ENCODE data around the gene CD4. TPM values are rescaled to one million over a fixed set of nuclear protein-coding genes. Genes with fewer than 3 reads are reported as not detected.
"Not testable (repeated sequence)": the region's sequence is repeated elsewhere in the genome, so short reads cannot be mapped to it uniquely, and the experiment has no call there.

CD4 gene
- total RNA-seq = 1 to 10 TPM in 3 of 4 donors, under 1 TPM in 1; 1.00 to 7.9 (median 2.8) TPM

- peaks cover 0 to 14% (median 3%) of the 10 kb centered on the region in 4 donors for H3K4me1 ChIP-seq
- peak within 1 kb of the TSS; percentile 59 to 79 (median 74) for H3K27ac ChIP-seq
- no peaks in the 10 kb centered on the region for H3K27me3 ChIP-seq
- H3K36me3 ChIP-seq = no peaks in the 10 kb centered on the region
- WGBS, 2 donors (ENCODE audit: low coverage in 1 of 2) = 66% methylated on average over 18 of the region's 18 CpGs; no CpG with 5 or more reads in 1 of the 2 donors
- H3K9me3 ChIP-seq = no peaks in the 10 kb centered on the region
- in situ Hi-C loops (cut with MboI; ENCODE audit: low pct_ligation_motif_present in 1 of 4, low pct_unique_long_range_greater_than_20kb in 1 of 4, low sequenced_read_pairs in 3 of 4) (no loop called here), intact Hi-C loops (cut with DNase I; ENCODE audit: low total_unique reads) (no loop called here)
- peak; percentile 67 for DNase-seq
- TF ChIP-seq POLR2AphosphoS5 (IDR thresholded peaks at IDR 0.05) (peak; percentile 17 to 65 (median 39)), EP300 (IDR thresholded peaks at IDR 0.05; ENCODE audit: low read depth) (no peak), POLR2A (IDR thresholded peaks at IDR 0.05) (peak; percentile 58)
- TF ChIP-seq, protein P1, sequence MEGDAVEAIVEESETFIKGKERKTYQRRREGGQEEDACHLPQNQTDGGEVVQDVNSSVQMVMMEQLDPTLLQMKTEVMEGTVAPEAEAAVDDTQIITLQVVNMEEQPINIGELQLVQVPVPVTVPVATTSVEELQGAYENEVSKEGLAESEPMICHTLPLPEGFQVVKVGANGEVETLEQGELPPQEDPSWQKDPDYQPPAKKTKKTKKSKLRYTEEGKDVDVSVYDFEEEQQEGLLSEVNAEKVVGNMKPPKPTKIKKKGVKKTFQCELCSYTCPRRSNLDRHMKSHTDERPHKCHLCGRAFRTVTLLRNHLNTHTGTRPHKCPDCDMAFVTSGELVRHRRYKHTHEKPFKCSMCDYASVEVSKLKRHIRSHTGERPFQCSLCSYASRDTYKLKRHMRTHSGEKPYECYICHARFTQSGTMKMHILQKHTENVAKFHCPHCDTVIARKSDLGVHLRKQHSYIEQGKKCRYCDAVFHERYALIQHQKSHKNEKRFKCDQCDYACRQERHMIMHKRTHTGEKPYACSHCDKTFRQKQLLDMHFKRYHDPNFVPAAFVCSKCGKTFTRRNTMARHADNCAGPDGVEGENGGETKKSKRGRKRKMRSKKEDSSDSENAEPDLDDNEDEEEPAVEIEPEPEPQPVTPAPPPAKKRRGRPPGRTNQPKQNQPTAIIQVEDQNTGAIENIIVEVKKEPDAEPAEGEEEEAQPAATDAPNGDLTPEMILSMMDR (IDR thresholded peaks at IDR 0.05) = no peak
- H3K4me3 ChIP-seq = peak within 1 kb of the TSS in 2 of 4 donors; percentile 10 to 43
Observed at GRCh38 chr12:6788972-6789924, at the start of gene CD4. TSS of gene CD4 (plus strand) at chr12:6789528. CDS start at chr12:6800139, 10,611 bp downstream.

DNA sequence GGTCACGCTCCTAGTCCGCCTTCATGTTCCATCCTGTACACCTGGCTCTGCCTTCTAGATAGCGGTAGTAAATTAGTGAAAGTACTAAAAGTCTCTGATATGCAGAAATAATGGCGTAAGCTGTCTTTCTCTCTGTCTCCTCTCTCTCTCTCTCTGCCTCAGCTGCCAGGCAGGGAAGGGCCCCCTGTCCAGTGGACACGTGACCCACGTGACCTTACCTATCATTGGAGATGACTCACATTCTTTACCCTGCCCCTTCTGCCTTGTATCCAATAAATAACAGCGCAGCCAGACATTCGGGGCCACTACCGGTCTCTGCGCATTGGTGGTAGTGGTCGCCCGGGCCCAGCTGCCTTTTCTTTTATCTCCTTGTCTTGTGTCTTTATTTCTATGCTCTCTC lies 47.2 kb upstream of the CD4 start:
- DNase-seq; H3K27me3 ChIP-seq; H3K9me3 ChIP-seq; H3K27ac ChIP-seq; intact Hi-C loops (cut with DNase I; ENCODE audit: low total_unique reads); H3K36me3 ChIP-seq; H3K4me3 ChIP-seq; H3K4me1 ChIP-seq: not testable (repeated sequence)
- 88 to 89% methylated on average over 6 to 10 of the region's 12 CpGs for WGBS, 2 donors (ENCODE audit: low coverage in 1 of 2)
- in situ Hi-C loops (cut with MboI; ENCODE audit: low pct_ligation_motif_present in 1 of 4, low pct_unique_long_range_greater_than_20kb in 1 of 4, low sequenced_read_pairs in 3 of 4) = loop anchor here in 3 of 4 donors (10.0 to 25.0 kb wide), 2 partner anchors 83 to 95 kb away; partner anchors contain the start of genes P3H3 (in 3 of the 3), GNB3 (in 2 of the 3) and GPR162 (in 1 of the 3)

- intact Hi-C loops (cut with DNase I; ENCODE audit: low total_unique reads) (no loop called here), in situ Hi-C loops (cut with MboI; ENCODE audit: low pct_ligation_motif_present in 1 of 4, low pct_unique_long_range_greater_than_20kb in 1 of 4, low sequenced_read_pairs in 3 of 4) (loop anchor here in 3 of 4 donors (10.0 to 25.0 kb wide), 2 partner anchors 82 to 94 kb away; partner anchors contain the start of genes P3H3 (in 3 of the 3), GNB3 (in 2 of the 3) and GPR162 (in 1 of the 3))
- TF ChIP-seq POLR2A (IDR thresholded peaks at IDR 0.05) (no peak), EP300 (IDR thresholded peaks at IDR 0.05; ENCODE audit: low read depth) (no peak), POLR2AphosphoS5 (IDR thresholded peaks at IDR 0.05) (no peak)
- TF ChIP-seq, protein P1 (IDR thresholded peaks at IDR 0.05) = no peak
- Histone ChIP-seq H3K36me3 (peaks cover 0 to 10% (median 3%) of the 10 kb centered on the region in 4 donors), H3K27ac (no peak overlapping the region), H3K4me1 (no peaks in the 10 kb centered on the region), H3K4me3 (no peak overlapping the region), H3K9me3 (no peaks in the 10 kb centered on the region), H3K27me3 (no peaks in the 10 kb centered on the region)
- 72 to 91% methylated on average over 3 of the region's 3 CpGs for WGBS, 2 donors (ENCODE audit: low coverage in 1 of 2)
- DNase-seq = no peak
Observed at GRCh38 chr12:6742834-6743233, 46.5 kb upstream of the CD4 start.

DNA sequence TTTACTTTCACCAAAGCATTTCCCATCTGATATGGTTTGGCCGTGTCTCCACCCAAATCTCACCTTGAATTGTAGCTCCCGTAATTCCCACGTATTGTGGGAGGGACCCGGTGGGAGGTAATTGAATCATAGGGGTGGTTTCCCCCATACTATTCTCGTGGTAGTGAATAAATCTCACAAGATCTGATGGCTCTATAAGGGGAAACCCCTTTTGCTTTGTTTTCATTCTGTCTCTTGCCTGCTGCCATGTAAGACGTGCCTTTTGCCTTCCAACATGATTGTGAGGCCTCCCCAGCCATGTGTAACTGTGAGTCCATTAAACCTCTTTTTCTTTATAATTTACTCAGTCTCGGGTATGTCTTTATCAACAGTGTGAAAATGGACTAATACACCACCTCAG lies 46.0 kb upstream of the CD4 start:
- in situ Hi-C loops (cut with MboI; ENCODE audit: low pct_ligation_motif_present in 1 of 4, low pct_unique_long_range_greater_than_20kb in 1 of 4, low sequenced_read_pairs in 3 of 4) = loop anchor here in 3 of 4 donors (10.0 to 25.0 kb wide), 2 partner anchors 82 to 94 kb away; partner anchors contain the start of genes P3H3 (in 3 of the 3), GNB3 (in 2 of the 3) and GPR162 (in 1 of the 3)

More for the DNA sequence above, 46.0 kb upstream of the CD4 start:
- H3K27me3 ChIP-seq; DNase-seq; H3K4me3 ChIP-seq; H3K4me1 ChIP-seq; intact Hi-C loops (cut with DNase I; ENCODE audit: low total_unique reads); H3K27ac ChIP-seq; H3K9me3 ChIP-seq: not testable (repeated sequence)
- peaks cover 0 to 15% (median 5%) of the 10 kb centered on the region in 4 donors for H3K36me3 ChIP-seq
- 51 to 53% methylated on average over 3 to 7 of the region's 7 CpGs for WGBS, 2 donors (ENCODE audit: low coverage in 1 of 2)
